Erythroblast (primary cell): ENCODE results near the gene LRCH2.

ENCODE experiments used
- GATA1 ChIP-seq: IDR thresholded peaks from 2 replicates; pipeline ENCODE4 v1.6.1; 2011; ENCODE audit warnings: low read depth, mild to moderate bottlenecking, control low read depth, low read length, moderate library complexity
- POLR2A ChIP-seq: IDR thresholded peaks from 2 replicates; pipeline ENCODE4 v1.6.1; 2011; ENCODE audit warnings: mild to moderate bottlenecking, low read length

- TF ChIP-seq POLR2A (no peak), GATA1 (no peak)
Measured at GRCh38 chrX:115266300-115266699, 32.4 kb upstream of the LRCH2 start.
